C4-2B (cell line): ENCODE results near the gene PALMD.

Source experiments
- H3K27ac ChIP-seq: fragments of 450-650 bp; 2 replicates; pipeline ENCODE4 v1.5.1; 2017
- ZFX ChIP-seq: fragments of 450-650 bp; IDR thresholded peaks from 2 replicates; pipeline ENCODE4 v1.6.1; 2017
- TF ChIP-seq, protein P1 (sequence below): fragments of 450-650 bp; conservative IDR thresholded peaks from 2 replicates; pipeline ENCODE4 v1.5.1; 2017; ENCODE audit warnings: mild to moderate bottlenecking

The PALMD gene

DNA sequence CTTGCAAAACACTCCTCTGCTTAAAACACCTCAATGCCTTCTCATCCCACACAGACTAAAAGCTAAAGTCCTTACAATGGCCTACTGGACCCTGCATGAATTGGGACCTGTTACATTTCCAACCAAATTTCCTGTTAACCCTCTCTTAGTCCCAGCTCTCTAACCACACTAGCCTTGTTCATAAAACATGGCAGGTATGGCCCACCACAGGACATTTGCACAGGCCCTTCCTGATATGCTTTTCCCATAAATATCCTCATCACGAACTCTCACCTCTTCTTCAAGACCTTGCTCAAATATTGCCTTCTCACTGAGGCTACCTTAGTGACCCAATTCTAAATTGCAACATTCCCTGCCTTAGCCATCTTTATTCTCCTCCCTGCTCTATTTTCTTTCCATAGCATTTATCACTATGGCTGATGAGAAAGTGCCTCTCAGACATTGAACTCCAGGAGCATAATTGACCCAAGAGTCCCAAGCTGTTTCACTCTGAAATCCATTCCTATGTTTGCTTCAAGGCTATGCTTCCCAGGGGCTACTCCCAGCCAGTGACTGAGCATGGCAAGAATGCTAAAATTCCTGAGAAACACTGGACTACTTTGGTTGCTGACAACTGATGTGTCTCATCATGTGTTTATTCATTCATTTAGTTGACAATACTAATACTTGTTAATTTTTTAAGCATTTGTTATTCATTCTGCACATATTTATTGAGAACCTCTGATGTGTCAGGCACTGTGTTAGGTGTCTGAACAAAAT, 2.7 kb upstream of the PALMD start:
- TF ChIP-seq ZFX = no peak
- TF ChIP-seq, protein P1, sequence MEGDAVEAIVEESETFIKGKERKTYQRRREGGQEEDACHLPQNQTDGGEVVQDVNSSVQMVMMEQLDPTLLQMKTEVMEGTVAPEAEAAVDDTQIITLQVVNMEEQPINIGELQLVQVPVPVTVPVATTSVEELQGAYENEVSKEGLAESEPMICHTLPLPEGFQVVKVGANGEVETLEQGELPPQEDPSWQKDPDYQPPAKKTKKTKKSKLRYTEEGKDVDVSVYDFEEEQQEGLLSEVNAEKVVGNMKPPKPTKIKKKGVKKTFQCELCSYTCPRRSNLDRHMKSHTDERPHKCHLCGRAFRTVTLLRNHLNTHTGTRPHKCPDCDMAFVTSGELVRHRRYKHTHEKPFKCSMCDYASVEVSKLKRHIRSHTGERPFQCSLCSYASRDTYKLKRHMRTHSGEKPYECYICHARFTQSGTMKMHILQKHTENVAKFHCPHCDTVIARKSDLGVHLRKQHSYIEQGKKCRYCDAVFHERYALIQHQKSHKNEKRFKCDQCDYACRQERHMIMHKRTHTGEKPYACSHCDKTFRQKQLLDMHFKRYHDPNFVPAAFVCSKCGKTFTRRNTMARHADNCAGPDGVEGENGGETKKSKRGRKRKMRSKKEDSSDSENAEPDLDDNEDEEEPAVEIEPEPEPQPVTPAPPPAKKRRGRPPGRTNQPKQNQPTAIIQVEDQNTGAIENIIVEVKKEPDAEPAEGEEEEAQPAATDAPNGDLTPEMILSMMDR = no peak
- no peak overlapping the region for H3K27ac ChIP-seq

DNA sequence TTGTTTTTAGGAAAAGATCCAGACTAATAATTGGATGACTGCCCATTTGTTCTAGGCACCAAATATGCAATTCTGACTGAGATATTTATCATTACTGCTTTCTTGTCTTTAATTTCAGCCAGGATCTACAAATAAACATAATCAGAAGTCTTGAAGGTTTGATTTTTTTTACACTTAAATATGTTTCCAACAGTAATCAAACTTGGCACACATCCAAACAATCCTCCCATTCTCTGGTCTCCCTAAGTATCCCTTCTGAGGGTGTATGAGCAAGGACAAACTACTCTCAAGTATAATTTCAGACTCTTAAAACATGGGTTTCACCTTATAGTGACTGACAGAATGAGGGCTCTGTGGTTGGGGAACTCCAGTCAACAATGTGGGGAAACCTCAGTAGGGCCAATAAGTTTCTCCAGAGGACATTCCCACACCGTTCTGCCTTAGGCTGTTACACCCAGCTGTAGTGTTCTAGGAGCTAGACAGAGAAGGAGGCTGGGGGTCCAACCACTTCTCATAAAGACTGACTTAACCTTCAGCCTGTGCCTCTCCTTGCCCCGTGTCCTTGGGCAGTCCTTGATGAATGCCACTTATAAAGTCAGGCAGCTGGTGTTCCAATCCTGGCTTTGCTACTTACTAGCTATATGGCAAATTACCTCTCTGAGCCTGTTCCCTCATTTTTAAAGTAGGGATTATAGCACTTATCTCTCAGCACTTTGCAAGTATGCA, 1.5 kb upstream of the PALMD start:
- TF ChIP-seq, protein P1 = no peak
- TF ChIP-seq ZFX = no peak
- H3K27ac ChIP-seq = peak overlapping the region; percentile 84; the same call in 1 of the 2 replicates

DNA sequence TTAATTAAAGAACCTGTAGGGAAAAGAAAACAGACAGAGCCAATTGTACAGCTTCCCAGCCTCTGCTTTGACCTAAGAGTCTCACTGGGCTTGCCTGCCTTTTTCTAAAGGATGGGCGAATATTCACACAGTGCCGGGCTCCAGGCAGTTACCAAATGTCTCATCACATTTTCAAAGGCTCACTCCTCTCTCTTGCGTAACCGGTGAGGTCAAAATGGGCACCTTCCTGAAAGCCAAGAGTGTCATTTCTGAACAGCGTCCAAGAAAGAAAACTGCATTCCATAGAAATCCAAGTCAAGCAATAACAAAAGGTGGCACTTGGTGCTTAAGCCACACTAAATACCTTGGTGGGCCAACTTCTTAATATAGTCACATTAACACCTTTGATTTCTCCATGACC, 710 bp upstream of the PALMD start:
- TF ChIP-seq ZFX = no peak
- TF ChIP-seq, protein P1 = no peak
- H3K27ac ChIP-seq = peak overlapping the region; percentile 84; the same call in 1 of the 2 replicates

DNA sequence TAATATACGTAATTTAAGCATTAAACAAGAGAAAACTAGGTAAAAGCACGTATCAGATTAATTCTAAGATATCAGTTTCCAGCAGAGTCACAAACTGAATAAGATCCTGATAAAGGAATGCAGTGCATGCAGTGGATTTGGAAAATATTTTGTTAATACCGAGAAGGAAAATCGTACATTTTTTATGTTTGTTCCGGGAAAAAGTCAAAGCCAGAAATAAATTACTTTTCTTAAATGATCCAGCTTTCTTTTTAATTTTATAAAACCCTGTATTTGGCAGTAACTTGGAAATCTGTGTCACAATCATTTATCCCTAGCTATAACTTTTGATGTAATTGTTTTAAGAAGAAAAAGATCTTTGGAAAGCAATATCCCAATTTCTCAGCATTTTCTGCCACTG, 955 bp downstream of the PALMD start:
- no peak overlapping the region for H3K27ac ChIP-seq
- no peak for TF ChIP-seq ZFX
- TF ChIP-seq, protein P1 = no peak

DNA sequence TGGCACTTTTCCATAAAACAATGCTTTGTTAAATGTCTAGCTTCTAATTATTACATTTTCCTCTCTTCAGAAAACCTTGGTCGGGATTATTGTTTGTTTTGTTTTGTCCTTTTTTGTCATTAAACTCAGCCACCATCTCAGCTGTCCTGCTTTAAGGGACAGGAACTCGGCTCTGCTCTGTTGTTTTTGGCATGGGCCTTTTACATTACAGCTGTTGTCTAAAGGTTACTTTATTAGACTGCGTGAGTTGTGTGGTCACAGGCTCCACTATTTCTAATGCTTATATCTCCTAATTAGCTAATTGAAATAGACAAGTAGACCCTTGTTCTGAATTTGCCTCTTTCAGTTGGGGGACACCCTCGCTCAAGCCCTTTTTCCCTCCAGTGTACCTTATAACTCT, 1.6 kb downstream of the PALMD start:
- no peak for TF ChIP-seq ZFX
- TF ChIP-seq, protein P1 = no peak
- H3K27ac ChIP-seq = no peak overlapping the region

- H3K27ac ChIP-seq = no peak overlapping the region
Measured at GRCh38 chr1:99648107-99648506, 2.2 kb downstream of the PALMD start.

DNA sequence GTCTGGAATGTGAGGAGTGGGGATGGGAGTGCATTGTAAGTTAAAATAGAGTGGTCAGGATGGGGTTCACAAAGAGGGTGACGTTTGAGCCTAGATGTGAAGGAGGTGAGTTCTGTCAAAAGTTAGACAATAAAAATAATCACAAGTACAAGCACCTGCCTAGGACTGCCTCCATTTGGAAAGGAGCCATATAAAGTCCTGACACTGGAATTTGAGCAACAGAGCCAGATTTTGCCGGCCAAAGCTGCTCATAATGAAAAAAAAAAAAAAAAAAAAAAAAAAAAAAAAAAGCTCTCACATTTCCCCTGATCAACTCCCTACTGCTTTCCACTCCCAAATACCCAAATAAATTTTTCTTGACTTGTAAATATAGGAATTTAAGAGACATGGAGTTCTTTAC, 4.1 kb downstream of the PALMD start:
- H3K27ac ChIP-seq = no peak overlapping the region
- TF ChIP-seq, protein P1 = no peak
- TF ChIP-seq ZFX = no peak

More at GRCh38 chr1:99648107-99648506, 2.2 kb downstream of the PALMD start:
- no peak for TF ChIP-seq ZFX
- TF ChIP-seq, protein P1 = peak; percentile 72
